Measurements from ENCODE around the gene GREB1. TPM values are rescaled to one million over a fixed set of nuclear protein-coding genes. Genes with fewer than 3 reads are reported as not detected.

GREB1 gene
- total RNA-seq, 4 donors from 2014 or later = 3.0 to 6.1 (median 4.3) TPM

DNA sequence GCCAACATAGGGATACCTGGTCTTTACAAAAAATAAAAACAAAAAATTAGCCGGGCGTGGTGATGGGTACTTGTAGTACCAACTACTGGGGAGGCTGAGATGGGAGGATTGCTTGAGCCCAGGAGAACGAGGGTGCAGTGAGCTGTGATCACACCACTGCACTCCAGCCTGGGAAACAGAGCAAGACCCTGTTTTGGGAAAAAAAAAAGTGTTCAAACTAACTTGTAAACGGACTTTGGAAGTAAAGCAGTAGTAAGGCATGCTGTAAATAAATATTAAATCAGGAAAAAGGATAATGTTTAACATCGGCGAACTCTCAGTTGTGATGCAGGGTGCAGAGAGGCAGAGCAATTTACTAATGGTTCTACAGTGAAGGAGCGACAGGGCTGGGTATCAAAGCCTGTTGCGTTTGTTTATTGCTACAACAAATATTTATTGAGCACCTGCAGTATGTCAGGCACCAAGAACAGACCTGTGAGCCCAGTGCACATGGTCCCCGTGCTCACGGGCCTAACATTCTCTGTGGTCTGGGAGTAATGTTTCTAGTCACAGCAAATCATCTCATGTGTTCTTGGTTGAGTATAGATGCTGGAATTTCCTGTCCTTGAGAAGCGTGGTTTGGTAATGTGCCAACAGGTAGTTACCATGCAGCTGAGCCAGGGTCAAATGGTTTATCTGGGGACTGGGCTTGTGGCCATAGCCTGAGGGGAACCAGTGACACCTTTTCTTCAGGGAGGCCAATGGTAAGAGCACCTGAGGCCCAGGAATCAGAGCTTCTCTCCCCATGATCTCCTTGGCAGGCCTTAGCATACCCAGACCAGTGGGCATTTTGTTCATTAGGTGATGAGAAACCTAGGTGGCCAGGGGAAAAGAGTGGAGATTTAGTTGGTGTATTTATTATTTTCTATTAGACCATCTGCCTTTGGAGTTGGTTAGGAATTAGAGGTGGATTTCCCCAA, 27.9 kb upstream of the GREB1 start:
- TF ChIP-seq EP300 (IDR thresholded peaks at IDR 0.05) (no peak), POLR2AphosphoS5 (IDR thresholded peaks at IDR 0.05) (no peak), POLR2A (IDR thresholded peaks at IDR 0.05) (no peak)
- TF ChIP-seq, protein P1, sequence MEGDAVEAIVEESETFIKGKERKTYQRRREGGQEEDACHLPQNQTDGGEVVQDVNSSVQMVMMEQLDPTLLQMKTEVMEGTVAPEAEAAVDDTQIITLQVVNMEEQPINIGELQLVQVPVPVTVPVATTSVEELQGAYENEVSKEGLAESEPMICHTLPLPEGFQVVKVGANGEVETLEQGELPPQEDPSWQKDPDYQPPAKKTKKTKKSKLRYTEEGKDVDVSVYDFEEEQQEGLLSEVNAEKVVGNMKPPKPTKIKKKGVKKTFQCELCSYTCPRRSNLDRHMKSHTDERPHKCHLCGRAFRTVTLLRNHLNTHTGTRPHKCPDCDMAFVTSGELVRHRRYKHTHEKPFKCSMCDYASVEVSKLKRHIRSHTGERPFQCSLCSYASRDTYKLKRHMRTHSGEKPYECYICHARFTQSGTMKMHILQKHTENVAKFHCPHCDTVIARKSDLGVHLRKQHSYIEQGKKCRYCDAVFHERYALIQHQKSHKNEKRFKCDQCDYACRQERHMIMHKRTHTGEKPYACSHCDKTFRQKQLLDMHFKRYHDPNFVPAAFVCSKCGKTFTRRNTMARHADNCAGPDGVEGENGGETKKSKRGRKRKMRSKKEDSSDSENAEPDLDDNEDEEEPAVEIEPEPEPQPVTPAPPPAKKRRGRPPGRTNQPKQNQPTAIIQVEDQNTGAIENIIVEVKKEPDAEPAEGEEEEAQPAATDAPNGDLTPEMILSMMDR (IDR thresholded peaks at IDR 0.05) = no peak

DNA sequence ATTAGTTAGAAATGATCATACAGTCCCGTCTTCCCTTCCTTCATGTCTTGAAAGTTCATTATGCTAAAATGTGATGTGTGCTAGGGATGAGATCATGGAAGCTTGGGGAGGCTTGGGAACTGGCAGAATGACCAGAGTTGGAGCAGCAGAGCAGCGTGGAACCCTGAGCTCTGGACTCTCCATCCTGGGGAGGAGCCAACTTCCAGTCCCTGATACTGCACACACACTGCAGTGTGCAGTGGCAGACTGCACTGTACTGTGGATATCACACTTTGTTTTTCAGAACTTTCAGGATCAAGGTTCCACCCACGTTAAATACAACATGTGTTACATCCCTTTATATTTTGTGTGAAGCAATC, 27.3 kb upstream of the GREB1 start:
- H3K36me3 ChIP-seq = no peaks in the 10 kb centered on the region
- H3K4me1 ChIP-seq = no peaks in the 10 kb centered on the region
- WGBS = 55% methylated on average over 3 of the region's 3 CpGs
- no peak for TF ChIP-seq EP300 (IDR thresholded peaks at IDR 0.05)
- TF ChIP-seq POLR2A (IDR thresholded peaks at IDR 0.05) = no peak
- TF ChIP-seq, protein P1 (IDR thresholded peaks at IDR 0.05) = no peak
- TF ChIP-seq POLR2AphosphoS5 (IDR thresholded peaks at IDR 0.05) = no peak
- H3K27ac ChIP-seq = no peak overlapping the region
- no peak overlapping the region for H3K4me3 ChIP-seq
- no peaks in the 10 kb centered on the region for H3K27me3 ChIP-seq
- H3K9me3 ChIP-seq = no peaks in the 10 kb centered on the region
- DNase-seq (ENCODE audit: low spot score in 2 of 2) = no peak

More for the DNA sequence above, 27.9 kb upstream of the GREB1 start:
- H3K36me3 ChIP-seq = no peaks in the 10 kb centered on the region
- no peaks in the 10 kb centered on the region for H3K27me3 ChIP-seq
- H3K4me1 ChIP-seq = no peaks in the 10 kb centered on the region
- DNase-seq (ENCODE audit: low spot score in 2 of 2) = no peak
- no peak overlapping the region for H3K27ac ChIP-seq
- 74% methylated on average over 11 of the region's 11 CpGs for WGBS
- no peaks in the 10 kb centered on the region for H3K9me3 ChIP-seq
- no peak overlapping the region for H3K4me3 ChIP-seq

DNA sequence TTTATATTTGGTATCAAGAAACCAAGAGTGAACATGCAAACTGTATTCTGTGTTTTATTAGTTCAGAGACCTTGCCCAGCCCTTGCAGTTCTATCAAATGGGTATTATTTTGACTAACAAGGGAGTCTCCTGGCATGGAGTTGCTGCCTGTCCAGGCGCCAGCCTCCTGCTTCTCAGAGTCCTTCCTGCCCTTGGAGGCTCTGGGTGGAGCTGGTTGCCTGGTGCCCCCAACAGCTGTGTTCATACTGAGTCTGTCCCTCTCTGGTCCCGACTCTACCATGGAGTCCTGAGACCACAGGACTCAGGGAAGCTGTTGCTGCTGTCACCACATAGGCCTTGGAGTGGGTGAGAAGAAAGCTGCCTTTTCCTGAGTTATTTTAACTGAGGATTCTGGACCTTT, 26.3 kb upstream of the GREB1 start:
- WGBS = 85% methylated on average over 2 of the region's 2 CpGs
- TF ChIP-seq, protein P1 (IDR thresholded peaks at IDR 0.05) = no peak
- no peak for TF ChIP-seq POLR2A (IDR thresholded peaks at IDR 0.05)
- no peak for TF ChIP-seq EP300 (IDR thresholded peaks at IDR 0.05)
- no peak for TF ChIP-seq POLR2AphosphoS5 (IDR thresholded peaks at IDR 0.05)
- no peaks in the 10 kb centered on the region for H3K9me3 ChIP-seq
- no peak for DNase-seq (ENCODE audit: low spot score in 2 of 2)
- H3K27me3 ChIP-seq = no peaks in the 10 kb centered on the region
- H3K4me3 ChIP-seq = no peak overlapping the region
- H3K4me1 ChIP-seq = no peaks in the 10 kb centered on the region
- H3K27ac ChIP-seq = no peak overlapping the region
- H3K36me3 ChIP-seq = no peaks in the 10 kb centered on the region

DNA sequence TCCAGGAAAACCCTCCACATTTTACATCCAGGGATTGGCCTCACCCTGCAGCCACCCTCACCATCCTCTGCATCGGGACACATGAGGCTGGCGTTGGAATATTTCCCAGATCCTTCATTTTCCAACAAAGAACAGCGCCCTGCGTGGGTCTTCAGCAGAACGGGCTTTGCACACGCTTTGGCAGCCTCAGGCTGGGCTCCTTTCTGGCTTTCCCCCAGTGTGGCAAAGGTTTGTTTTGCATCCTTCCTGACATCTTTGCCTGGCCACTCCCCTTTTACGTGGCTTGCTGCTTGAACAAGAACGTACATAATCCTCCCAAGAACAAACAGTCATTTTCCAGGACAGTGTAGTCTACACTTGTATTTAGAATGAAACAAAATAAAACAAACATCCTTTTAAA, 25.6 kb upstream of the GREB1 start:
- H3K36me3 ChIP-seq = no peaks in the 10 kb centered on the region
- 58% methylated on average over 8 of the region's 8 CpGs for WGBS
- H3K9me3 ChIP-seq = no peaks in the 10 kb centered on the region
- H3K27ac ChIP-seq = no peak overlapping the region
- no peaks in the 10 kb centered on the region for H3K27me3 ChIP-seq
- H3K4me1 ChIP-seq = no peaks in the 10 kb centered on the region
- no peak for TF ChIP-seq POLR2A (IDR thresholded peaks at IDR 0.05)
- TF ChIP-seq, protein P1 (IDR thresholded peaks at IDR 0.05) = no peak
- TF ChIP-seq POLR2AphosphoS5 (IDR thresholded peaks at IDR 0.05) = no peak
- TF ChIP-seq EP300 (IDR thresholded peaks at IDR 0.05) = no peak
- no peak for DNase-seq (ENCODE audit: low spot score in 2 of 2)
- no peak overlapping the region for H3K4me3 ChIP-seq

DNA sequence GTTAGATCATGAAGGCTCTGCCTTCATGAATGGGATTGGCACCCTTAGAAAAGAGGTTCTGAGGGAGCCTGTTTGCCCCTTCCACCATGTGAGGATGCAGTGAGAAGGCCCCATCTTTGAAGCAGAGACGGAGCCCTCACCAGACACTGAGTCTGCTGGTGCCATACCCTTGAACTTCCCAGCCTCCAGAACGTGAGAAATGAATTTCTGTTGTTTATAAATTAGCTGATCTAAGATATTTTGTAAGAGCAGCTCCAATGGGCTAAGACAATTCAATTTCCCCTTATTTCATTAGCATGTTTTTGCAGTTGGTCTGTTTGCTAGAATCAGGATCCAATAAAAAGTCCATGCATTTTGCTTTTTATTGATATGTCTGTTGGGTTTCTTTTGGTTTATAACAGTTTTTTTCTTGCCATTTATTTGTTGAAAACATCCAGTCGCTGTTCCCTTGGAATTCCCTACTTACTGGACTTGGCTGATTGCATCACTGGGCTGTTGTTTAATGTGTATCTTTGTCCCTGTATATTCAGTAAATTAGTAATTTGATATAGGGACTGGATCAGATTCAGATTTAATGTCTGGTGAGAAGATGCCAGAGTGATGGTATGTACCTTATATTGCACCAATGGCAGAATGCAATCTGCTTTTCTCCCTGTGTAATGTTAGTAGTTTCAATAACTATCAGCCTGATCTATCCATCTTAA, 24.0 kb upstream of the GREB1 start:
- TF ChIP-seq EP300 (IDR thresholded peaks at IDR 0.05) (no peak), POLR2A (IDR thresholded peaks at IDR 0.05) (no peak), POLR2AphosphoS5 (IDR thresholded peaks at IDR 0.05) (no peak)
- TF ChIP-seq, protein P1 (IDR thresholded peaks at IDR 0.05) = no peak
- DNase-seq (ENCODE audit: low spot score in 2 of 2) = no peak
- Histone ChIP-seq H3K9me3 (no peaks in the 10 kb centered on the region), H3K4me3 (no peak overlapping the region), H3K27ac (no peak overlapping the region), H3K4me1 (no peaks in the 10 kb centered on the region), H3K36me3 (no peaks in the 10 kb centered on the region), H3K27me3 (no peaks in the 10 kb centered on the region)
- 79% methylated on average over 3 of the region's 3 CpGs for WGBS
